ENCODE data around the gene SMURF2. TPM values are rescaled to one million over a fixed set of nuclear protein-coding genes. Genes with fewer than 3 reads are reported as not detected.
A peak's percentile ranks its signal among the peaks of the same experiment; 100 is the strongest.

SMURF2 gene
- total and polyA plus RNA-seq, 9 of the 15 experiments (the other 6 are each of a cell fraction or from before 2014, with no cell fraction given): 3.8 to 22.0 (median 14.8) TPM

GRCh38 chr17:64632194-64632593, 29.9 kb downstream of the SMURF2 start:
- no peak for DNase-seq (ENCODE audit: extremely low read depth in 1 of 4, low spot score in 3 of 4)
- no peak overlapping the region for H3K4me3 ChIP-seq
- no peak overlapping the region for H3K27ac ChIP-seq (ENCODE audit: extremely low read depth, low read depth, low read length)
- TF ChIP-seq ZBTB5 (IDR thresholded peaks at IDR 0.05) (no peak), POLR2B (IDR thresholded peaks at IDR 0.05; ENCODE audit: low read depth, partially characterized antibody) (no peak), ZNF740 (CRISPR knock-in tag; IDR thresholded peaks at IDR 0.05) (no peak), ZNF740 (tag; IDR thresholded peaks at IDR 0.05) (0 out of 4 replicates have a peak, but pooled peaks of 1 of the 2 experiments have one; percentile 5)
- in situ Hi-C loops (cut with MboI) (no loop called here), intact Hi-C loops (cut with micrococcal nuclease) (no loop called here)
- no TSS peak for BruUV-seq (replicated peaks)
- CTCF ChIA-PET (ENCODE audit: low intra/inter-chr PET ratio): no interaction called here
- H3K79me2 ChIP-seq (ENCODE audit: control insufficient read depth, insufficient read depth, low read length): peaks cover 32% of the 10 kb centered on the region
- no peak for FAIRE-seq
- no peaks in the 10 kb centered on the region for H3K9me3 ChIP-seq (replicated peaks; ENCODE audit: control insufficient read depth, insufficient read depth, low read depth, low read length)
- no peaks in the 10 kb centered on the region for H3K9me1 ChIP-seq (ENCODE audit: control insufficient read depth, insufficient read depth, low read length)
- H3K4me1 ChIP-seq (replicated peaks in 1 of 2; ENCODE audit: control insufficient read depth in 2 of 2, insufficient read depth in 2 of 2, low read length in 2 of 2): peaks cover 0 to 15% of the 10 kb centered on the region in 2 experiments; a peak in 3 of 5 replicates
- no peaks in the 10 kb centered on the region for H4K20me1 ChIP-seq (replicated peaks; ENCODE audit: control insufficient read depth, insufficient read depth, low read length)
- no peak for ATAC-seq
- 43% methylated on average over 3 of the region's 3 CpGs for WGBS (ENCODE audit: insufficient coverage, low coverage, missing lambda C conversion rate)
- no peak overlapping the region for H2AFZ ChIP-seq (ENCODE audit: low read depth, low read length)
- H3K36me3 ChIP-seq (ENCODE audit: control insufficient read depth, insufficient read depth, low read length): no peaks in the 10 kb centered on the region; the same call in 2 of the 3 replicates
- POLR2A ChIA-PET: interaction anchor here (0.6 to 2.2 kb wide), 5 partner anchors 29 to 390 kb away, joined by 3 to 5 read pairs (median 3); partner anchors contain the start of genes CEP95 and DDX5
- no peaks in the 10 kb centered on the region for H3K27me3 ChIP-seq (ENCODE audit: control insufficient read depth in 2 of 2, insufficient read depth in 2 of 2, low read length in 2 of 2)
- no peak overlapping the region for H3K4me2 ChIP-seq (ENCODE audit: insufficient read depth, low read length)
- H3K9ac ChIP-seq (ENCODE audit: insufficient read depth in 1 of 2, low read depth in 2 of 2, low read length in 2 of 2): no peak overlapping the region

All from K562 (cell line).